ENCODE measurements around the gene JPH3.

- TF ChIP-seq CTCF (conservative IDR thresholded peaks at IDR 0.05) (no peak), EZH2 (IDR thresholded peaks at IDR 0.05; ENCODE audit: low read depth) (no peak)
These were observed 139.6 kb downstream of the JPH3 start for GRCh38 chr16:87741700-87742415.
